ENCODE measurements around the gene UBTD2.
A peak's percentile ranks its signal among the peaks of the same experiment; 100 is the strongest.
"Not testable (repeated sequence)": the region's sequence is repeated elsewhere in the genome, so short reads cannot be mapped to it uniquely, and the experiment has no call there.

UBTD2 gene, protein sequence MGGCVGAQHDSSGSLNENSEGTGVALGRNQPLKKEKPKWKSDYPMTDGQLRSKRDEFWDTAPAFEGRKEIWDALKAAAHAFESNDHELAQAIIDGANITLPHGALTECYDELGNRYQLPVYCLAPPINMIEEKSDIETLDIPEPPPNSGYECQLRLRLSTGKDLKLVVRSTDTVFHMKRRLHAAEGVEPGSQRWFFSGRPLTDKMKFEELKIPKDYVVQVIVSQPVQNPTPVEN

GRCh38 chr5:172283020-172283861 is at the start of gene UBTD2:
Gene UBTD2 (minus strand): TSS chr5:172283764. CDS start chr5:172283665, 99 bp downstream.
- peak; percentile 88 for DNase-seq

- DNase-seq, result not testable (repeated sequence)
Measured at GRCh38 chr5:172326901-172327300, 43.3 kb upstream of the UBTD2 start.

DNA sequence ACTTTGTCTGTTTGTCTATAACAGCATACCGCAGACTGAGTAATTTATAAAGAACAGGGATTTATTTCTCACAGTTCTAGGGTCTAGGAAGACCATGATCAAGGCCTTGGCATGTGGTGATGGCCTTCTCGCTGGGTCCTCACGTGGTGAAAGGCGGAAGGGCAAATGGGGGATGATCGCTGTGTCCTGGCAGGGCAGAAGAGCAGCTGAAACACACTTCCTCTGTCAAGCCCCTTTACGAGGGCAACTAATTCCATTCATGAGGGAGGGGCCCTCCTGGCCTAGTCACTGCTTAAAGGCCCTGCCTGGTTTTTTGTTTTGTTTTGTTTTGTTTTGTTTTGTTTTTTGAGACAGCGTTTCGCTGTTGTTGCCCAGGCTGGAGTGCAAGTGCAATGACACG is 41.9 kb upstream of the UBTD2 start:
- DNase-seq, result no peak

- peak; percentile 18 for DNase-seq
Measured at GRCh38 chr5:172322028-172322965, 38.7 kb upstream of the UBTD2 start.

DNA sequence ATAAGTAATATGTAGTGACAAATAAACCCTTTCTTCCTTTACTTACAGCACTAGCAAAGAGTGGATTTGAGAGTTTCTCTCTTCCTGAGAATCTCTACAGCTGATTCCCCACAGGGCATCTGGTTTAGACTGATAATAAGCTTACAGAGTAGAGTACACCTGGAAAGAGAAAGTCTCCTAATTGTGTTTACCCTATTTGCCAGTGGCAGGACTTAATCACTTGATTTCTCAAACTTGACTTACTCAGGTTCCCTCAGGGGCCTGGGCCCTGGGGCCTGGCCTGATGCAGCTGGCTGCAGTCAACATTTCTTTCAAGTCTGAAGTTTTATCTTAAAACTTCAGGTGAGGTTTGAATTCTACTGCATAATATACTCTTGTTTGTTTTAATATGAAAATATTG is 38.0 kb upstream of the UBTD2 start:
- no peak for DNase-seq

- no peak for DNase-seq
Measured at GRCh38 chr5:172319708-172320441, 36.3 kb upstream of the UBTD2 start.

- DNase-seq, result no peak
Measured at GRCh38 chr5:172315587-172316493, 32.3 kb upstream of the UBTD2 start.

DNA sequence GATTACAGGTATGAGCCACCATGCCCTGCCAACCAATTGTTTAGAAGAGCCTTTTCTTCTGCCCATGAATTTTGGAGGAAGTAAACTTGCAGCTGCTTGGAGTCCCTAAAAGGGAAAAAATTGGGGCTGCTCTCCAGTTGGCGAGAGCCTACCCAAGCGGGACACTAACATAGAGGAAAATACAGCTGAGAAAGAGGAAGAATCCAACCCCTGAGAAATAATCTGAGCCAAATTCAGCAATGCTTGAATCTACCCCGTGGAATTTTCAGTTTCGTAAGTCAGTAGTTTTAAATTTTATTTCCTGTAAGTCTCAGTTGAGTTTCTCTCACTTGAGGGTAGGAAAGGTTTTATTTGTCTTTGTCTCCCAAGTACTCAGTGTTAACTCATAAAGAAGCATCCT is 30.4 kb upstream of the UBTD2 start:
- DNase-seq, result no peak

GRCh38 chr5:172312286-172312685 is 28.7 kb upstream of the UBTD2 start:
- no peak for DNase-seq

GRCh38 chr5:172311605-172312004 is 28.0 kb upstream of the UBTD2 start:
- no peak for DNase-seq

DNA sequence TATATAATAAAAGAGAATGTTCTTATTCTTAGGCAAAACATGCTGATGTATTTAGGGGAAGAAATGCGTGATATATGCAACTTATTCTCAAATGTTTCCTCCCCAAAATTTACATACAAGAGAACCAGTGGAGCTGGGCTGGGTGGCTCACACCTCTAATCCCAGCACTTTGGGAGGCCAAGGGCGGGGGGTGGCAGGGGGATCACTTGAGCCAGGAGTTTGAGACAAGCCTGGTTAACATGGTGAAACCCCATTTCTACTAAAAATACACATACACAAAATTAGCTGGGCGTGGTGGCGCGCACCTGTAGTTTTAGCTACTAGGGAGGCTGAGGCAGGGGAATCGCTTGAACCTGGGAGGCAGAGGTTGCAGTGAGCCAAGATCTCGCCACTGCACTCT is 27.5 kb upstream of the UBTD2 start:
- DNase-seq, result no peak

DNA sequence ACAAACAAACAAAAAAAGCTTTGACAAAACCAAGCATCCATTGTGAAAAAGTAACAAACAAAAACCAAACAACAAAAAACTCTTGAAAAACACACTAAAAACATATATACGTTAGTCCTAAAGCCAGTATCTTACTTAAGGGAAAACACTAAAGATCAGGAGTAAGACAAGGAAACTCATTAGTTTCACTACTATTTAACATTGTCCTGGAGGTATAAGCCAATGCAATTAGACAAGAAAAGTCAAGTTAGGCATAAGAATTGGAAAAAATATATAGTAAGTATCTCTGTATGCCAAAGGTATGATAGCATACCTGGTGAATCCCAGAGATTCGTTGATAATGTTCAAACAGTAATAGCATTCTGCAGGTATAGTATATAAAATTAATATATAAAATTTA is 21.8 kb upstream of the UBTD2 start:
- DNase-seq, result no peak

- DNase-seq, result no peak
Measured at GRCh38 chr5:172303572-172304335, 20.2 kb upstream of the UBTD2 start.

- DNase-seq, result peak; percentile 14
Measured at GRCh38 chr5:172303162-172303561, 19.6 kb upstream of the UBTD2 start.

DNA sequence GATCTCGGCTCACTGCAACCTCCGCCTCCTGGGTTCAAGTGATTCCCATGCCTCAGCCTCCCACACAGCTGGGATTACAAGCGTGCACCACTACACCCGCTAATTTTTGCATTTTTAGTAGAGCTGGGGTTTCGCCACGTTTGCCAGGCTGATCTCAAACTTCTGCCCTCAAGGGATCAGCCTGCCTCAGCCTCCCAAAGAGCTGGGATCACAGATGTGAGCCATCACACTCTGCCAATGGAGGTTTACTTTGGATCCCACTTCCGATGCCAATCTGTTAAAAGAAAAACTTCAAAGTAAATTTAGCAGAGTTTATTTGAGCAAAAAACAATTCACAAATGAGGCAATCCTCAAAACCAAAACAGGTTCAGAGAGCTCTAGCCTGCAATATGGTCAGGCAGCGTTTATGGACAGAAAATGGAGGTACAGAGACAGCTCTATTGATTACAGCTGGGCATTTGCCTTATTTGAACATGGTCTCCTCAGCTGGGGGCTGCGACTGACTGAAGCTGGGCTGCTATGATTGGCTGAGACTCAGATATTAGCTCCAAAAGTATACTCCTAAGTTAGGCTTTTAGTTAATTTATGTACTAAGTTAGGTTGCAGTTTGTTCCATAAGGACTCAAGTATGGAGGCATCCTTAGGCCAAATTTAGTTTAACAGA is 18.6 kb upstream of the UBTD2 start:
- no peak for DNase-seq

DNA sequence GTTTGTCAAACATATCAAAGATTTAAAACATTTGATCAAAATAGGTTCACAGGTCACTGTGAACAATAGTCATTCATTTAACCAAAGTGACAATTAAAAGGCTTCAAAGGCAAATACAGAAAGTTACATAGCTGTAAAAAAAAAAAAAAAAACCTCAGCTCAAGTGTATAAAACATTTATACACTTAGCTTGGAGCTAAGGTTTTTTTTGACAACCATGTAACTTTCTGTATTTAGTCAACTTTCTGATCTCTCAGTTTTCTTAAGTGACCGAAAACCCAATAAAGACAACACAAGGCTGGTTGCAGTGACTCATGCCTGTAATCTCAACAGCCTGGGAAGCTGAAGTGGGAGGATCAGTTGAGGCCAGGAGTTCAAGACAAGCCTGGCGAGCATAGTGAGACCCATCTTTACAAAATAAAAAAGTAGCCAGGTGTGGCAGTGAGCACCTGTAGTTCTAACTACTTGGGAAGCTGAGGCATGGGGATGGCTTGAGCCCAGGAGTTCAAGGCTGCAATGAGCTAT is 16.4 kb upstream of the UBTD2 start:
- DNase-seq, result no peak

DNA sequence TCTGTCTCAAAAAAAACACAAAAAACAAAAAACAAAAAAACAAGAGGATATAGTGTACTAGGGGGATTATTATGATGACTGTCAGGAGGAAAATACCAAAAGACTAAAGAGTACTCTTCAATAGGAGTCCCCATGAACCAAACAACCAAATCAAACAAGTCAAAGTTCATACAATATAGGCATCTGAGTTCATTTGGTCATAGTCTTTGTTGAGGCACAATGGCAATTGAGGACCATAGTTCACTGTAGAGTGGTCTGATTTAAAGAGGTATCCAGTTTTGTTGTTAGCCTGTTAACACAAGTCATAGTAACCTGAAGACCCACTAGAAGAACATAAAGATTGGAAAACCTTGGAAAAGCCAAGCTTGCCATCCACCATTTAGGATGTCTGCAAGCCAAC is 11.3 kb upstream of the UBTD2 start:
- DNase-seq, result no peak

DNA sequence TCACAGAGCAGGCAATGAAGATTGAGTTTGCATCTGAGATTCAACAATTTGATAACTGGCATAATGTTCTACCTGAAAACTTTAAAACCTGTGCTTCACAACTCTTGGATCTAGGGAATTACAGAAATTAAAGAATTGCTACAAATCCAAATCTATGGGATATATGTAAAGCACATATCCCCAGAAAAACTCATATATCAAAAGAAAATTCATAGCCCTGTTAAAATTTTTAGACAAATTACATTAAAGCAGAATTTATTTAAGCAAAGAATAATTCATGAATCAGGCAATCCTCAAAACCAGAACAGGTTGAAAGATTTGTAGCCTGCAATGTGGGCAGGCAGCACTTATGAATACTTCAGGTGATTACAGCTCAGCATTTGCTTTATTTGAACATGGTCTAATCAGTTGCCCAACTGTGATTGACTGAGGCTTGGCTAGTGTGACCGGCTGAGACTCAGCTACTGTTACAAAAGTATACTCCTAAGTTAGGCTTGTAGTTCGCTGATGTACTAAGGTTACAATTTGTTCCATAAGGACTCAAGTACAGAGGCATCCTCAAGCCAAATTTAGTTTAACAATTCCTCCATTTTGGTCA is 10.3 kb upstream of the UBTD2 start:
- no peak for DNase-seq

- DNase-seq, result peak; percentile 82
Measured at GRCh38 chr5:172293054-172293744, 9.6 kb upstream of the UBTD2 start.

Data from NCI-H345 (cell line).